ENCODE data around the gene SARM1.

SARM1 gene

DNA sequence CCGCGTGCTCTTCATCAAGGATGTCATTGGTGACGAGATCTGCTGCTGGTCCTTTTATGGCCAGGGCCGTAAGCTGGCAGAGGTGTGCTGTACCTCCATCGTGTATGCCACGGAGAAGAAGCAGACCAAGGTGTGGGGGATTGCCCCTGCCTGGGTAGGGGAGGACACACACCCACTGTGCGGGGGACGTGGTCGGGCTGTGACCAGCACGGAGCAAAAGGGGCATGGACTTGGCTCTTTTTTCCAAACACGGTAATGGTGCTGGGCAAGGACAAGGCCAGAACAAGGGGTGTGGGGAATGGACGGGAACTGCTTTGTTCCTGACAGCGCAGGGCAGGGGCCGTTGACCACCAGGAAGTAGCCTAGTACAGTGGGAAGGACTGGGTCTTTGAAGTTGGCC is 29.2 kb upstream of the SARM1 start:
- DNase-seq: no peak

DNA sequence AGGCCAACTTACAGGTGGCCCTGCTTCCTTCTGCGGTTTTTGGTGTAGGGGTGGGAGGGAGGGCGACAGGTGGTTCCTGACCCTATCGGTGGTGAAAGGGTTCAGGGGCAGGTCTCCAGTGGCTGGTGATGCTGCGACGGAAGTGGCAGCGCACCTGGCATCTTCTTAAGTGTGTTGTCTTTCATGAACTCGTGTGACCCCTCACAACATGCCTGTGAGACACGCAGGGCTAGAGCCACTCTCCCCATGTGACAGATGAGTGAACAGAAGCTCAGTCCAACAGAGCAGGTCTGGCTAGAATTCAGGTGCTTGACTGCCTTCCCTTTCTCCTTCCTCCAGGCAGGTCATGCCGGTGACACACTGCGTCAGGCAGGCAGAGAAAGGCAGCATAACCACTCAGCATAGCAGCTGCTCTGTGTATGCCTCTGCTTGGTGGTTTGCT is 28.0 kb upstream of the SARM1 start:
- DNase-seq: no peak

DNA sequence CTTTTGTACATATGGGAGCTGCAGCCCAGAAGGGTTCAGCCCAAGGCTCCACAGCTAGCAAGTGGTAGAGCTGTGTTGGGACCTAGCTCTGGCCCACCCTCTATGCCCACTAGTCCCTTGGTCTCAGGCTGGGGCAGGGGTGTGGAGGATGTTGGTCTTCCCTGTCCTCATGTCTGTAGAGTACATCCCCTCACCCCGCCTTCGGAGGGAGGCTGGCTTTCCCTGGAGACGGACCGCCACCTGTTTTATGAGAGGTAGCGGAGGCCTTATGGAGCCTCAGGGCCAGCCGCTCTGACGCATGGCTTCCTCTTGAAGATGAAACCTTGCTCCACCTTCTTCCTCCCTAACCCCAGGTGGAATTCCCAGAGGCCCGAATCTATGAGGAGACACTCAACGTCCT is 27.5 kb upstream of the SARM1 start:
- DNase-seq: no peak

DNA sequence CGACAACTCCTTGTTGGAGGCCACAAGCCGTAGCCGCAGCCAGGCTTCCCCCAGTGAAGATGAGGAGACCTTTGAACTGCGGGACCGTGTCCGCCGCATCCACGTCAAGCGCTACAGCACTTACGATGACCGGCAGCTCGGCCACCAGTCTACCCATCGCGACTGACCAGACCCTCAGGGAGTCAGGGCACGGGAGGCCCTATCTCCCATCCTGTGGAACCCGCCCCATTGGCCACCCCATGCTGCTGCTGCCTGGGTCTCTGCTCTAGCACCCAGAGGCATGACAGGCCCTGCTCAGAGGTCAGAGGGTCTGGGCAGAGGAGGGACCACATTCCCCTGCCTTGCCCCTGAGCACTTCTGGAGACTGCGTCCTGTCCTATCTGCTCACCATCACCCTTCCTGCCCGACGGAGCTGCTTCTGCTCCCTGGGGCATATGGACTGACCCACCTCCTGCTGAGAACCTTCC is 27.0 kb upstream of the SARM1 start:
- no peak for DNase-seq

DNA sequence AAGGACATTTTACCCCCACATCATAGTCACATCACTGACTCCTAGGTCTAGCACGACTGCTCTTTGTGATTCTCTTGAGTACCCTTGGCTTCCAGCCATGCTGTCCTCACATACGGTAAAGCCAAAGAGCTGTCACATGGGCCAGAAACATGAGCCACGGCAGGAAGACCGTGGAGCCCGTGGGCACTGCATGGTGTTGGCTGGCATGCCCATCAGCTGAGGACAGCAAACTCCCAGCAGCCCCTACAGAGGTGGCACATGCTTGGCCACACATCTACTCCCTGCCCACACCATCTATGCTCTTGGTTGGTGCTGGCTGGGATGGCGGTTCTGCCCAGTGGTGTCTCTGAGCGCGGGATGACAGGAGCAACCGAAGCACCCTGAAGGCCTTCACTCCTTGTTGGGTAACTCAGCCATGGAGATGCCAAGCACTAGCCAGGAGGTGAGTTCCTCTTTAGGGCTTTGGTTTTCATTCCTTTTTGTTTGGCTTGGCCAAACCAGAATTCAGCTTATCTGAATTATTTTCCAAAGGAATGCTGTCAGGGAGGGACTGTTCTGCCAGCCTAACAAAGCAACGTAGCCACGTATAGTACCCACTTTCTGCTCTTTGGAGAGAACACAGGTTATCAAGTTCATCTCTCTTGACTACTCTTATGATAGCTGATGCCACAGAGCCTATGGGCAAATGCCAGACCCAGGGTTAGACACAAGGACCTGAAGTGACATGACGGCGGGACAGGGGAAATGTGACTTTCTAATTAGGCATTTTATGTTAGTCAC is 25.9 kb upstream of the SARM1 start:
- peak; percentile 35 to 57 for DNase-seq

DNA sequence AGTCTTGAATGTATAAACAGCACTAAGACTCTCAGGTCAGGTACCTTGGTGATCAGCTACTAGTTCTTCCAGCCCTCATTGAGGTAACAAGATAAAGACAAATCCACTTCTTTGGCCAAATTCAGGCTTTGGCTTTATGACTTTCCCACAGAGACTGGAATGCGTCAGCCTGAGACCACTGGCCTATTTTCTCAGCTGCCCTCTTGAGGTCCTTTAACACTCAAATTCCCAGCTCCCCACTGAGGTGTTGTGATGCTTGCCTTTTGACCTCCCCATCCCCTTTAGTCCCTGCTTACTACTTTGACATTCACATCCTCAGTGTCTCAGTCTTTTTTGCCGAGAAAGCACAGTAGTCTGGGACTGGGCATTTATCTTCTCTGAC is 25.3 kb upstream of the SARM1 start:
- DNase-seq: no peak

DNA sequence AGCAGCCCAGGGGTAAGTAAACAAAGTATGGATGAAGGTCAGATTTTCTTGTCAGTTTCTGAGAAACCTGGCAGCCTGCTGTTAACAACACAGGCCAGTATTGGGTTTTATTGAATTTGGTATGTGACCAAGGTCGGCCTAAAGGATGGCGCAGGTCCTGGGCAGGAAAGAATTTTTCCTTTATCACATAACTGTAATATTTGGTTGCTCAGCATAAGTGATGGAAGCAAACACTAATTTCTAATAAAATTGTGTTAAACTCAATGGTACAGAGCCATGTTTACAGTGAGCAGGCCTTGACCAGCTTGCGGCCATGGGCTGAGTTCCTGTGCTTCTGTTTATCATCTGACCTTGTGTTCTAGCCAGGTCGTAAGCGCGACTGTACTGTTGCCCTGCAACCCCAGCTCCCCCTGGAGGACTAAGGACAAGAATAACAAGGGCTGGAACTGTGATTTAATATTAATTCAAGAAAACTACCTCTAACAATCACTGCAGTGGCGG is 24.7 kb upstream of the SARM1 start:
- DNase-seq: peak in 1 of 2 experiments; percentile 28

DNA sequence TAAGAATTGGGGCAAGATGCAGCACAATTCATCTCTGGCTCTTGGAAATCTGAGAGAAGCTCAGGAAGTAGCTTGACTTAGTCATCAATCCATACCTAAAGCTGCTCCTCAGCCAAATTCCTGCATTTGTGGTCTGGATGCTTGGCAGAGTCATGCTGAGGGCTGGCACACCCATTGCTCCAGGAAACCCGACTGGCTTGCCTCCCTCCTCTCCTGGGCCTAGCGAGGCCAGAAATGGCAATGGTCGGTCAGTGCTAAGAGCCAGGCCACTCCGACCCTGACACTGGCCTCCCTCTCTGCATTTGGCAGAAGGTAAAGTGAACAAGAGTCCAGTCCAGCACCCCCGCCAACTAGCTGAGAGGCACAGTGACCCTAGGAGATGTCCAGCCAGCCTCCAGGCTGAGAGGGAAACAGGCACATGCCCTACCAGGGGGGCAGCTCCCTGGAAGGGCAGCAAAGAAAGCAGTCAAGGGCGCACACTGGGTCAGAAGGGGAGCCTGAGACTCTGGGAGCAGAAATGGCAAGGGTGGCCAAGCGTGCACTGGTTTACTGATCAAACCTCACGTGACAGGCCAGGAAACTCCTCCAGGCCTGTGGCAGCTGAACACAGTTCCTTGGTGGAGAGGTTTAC is 24.1 kb upstream of the SARM1 start:
- DNase-seq: no peak

DNA sequence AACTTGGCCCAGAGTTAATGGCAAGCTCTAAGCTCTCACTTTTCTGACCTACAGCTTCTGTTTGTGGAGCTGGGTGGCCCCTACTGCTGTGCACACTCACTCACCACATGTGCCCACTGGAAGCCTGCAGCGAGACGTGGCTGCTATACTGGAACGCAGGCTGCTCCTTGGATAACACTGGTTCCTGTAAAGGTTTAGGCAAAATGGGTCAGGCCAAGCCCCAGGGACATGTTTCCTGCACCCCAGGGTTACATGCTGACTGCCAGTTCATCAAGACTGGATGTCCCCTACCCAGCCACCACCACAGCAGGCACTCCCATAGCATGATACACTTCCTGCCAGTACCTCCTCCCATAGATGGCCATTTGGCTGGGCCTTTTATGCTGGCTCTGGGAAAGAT is 22.5 kb upstream of the SARM1 start:
- no peak for DNase-seq

DNA sequence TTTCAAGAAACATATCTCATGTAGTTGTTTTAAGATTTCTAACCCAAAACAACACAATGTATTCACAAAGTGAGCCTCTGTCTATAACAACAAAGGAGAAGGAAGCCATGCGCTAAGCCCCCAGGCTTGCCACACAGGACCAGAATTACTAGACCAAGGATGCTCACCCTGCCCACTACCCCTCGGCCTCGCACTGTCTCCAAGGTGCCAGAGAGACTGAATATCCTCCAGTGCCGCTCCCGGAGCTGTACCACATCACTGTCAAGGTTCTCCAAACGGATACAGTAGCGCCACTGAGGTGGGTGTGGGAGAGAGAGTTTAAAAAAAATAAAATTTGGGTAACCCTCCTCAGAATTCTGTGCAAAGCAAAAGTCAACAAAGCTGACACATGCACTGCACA is 21.2 kb upstream of the SARM1 start:
- no peak for DNase-seq

DNA sequence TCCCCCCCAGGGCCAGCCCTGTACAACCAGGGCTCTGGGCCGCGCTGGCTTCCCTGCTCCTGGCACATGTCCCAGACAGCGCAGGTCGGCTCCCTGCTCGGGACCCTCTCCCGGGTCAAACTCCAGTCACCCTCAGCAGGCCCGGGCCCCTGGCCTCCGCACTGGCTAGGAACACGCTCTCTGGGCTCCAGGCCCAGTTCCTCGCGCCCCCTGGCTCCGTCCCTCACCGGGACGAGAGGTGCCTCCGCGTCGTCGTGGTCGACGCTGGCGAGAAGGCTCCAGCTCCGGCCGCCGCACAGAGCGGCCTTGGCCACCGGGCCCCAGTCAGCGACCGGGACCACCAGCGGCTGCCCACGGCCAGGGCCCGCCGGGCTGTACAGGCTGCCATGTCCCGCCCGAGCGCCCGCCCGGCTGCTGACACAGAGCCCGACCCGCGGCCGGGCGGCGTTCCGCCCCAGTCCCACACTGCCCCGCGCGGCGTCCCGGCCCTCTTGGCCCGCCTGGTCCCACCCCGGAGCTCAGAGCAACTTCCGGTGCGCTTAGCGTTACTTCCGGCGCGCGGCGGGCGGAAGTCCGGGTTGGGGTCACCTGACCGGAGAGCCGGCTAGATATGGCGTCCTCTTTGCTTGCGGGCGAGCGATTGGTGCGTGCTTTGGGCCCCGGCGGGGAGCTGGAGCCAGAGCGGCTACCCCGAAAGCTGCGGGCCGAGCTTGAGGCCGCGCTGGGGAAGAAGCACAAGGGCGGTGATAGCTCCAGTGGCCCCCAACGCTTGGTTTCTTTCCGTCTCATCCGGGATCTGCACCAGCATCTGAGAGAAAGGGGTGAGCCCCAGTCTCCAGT is 14.2 kb upstream of the SARM1 start, which contains the start of gene POLDIP2:
Gene POLDIP2, minus strand, starts transcription at position 467 of the 840 bp plus-strand sequence. Its CDS starts 79 bp downstream, at position 388.
- peak; percentile 92 to 98 for DNase-seq

DNA sequence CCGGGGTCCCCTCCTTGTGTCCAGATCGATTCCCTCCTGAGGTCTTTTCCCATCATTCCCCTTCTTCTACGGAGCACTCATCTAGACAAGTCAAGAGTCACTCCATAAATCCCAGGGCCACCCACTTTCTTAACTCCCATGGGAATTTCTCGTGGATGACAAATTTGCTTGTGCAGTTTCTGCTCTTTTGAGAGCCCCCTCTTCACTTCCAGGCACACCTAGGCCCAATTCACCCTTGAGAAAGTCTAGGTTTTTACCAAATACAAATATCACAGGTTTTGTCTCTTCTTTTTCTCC is 13.6 kb upstream of the SARM1 start:
- peak in 1 of 2 experiments; percentile 56 for DNase-seq

DNA sequence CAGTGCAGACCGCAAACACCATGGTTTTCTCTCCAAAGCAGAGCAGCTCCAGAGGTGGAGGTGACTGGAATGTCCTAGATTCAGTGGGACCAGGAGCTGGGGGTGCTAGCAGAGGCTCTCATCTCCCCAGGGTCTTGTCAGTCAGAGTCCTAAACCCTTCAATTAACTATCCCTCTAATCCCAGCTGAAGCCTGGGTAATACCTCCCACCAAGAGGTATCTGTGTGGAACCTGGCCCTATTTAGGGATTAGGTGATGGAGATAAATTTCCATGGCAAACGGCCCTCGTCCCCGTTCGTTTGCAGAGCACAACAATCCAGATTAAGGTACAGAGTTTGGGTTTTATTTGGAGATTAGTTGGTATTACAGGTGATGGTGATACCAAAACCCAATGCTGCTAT is 8.3 kb upstream of the SARM1 start:
- no peak for DNase-seq

DNA sequence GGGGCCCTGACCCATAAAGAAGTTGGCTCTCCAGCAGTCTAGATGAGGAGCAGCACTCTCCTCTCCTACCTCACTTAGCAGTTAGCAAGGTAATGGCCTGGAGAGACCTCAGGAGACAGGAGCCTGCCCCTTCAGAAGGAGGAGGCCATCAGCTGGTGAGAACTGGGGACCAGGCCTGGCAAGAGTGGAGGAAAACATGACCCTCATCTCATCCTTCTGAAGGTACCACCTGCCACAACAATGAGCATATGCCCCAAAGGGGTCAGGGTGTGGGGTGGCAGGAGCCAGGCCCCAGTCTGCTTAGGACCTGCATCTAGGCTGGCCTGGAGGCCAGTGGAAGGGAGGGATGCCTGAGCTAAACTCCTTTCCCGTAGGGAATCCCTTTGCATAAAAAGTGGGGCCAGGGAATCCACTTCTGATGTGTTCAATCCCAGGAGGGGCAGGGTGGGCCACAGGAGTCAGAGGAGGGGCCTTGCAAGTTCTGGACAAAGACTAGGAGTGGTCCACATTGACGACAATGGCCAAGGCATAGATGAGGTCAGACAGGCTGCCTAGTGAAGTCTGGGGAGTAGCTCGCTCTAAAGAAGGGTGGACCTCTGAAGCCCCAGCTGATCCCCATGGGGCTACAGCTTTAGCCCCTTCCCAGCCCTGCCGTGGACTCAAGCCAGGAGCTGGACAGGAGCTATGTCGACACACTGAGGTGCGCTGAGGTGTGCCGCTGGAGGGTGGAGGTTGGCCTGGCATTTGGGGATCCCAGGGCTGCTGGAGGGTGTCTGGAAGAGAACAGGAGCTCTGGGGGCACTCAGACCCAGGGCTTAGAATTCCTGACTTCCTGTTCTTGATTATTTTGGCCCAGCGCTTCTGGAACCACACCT is 7.5 kb upstream of the SARM1 start:
- DNase-seq: no peak

DNA sequence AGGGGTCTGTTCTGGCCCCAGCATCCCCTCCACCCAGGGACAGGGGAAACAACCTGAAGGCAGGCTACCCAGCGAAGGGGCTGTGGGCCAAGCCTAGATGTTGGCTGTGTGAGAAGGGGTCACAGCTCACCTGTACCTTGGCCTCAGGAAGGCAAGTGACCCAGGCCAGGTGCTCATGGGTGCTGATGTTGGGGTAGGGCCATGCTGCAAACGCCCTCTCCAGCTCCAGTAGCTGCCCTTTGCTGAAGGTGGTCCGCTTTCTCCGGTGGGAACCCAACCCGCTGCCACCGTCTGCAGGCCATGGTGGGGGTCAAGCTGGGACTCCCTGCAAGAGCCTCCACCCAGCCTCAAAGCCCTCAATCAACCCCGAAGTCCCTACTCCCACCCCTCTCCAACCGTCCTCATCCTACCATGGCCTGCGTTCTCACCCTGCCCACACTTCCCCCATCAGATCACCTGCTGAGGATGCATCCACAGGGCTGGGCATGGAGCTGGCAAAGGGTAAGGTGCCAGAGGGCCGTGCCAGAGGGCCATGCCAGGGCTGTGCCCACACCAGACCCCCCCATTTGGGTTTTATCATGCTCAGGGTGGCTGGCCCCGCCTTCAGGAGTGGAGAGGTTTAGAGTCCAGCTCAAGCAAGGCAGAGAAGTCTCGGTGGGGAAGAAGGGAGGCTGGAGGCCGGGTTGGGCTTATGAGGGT is 6.7 kb upstream of the SARM1 start, which contains the start of gene SEBOX:
Gene SEBOX, minus strand, starts transcription at position 535 of the 699 bp plus-strand sequence. Its CDS starts 48 bp downstream, at position 487.
- no peak for DNase-seq

DNA sequence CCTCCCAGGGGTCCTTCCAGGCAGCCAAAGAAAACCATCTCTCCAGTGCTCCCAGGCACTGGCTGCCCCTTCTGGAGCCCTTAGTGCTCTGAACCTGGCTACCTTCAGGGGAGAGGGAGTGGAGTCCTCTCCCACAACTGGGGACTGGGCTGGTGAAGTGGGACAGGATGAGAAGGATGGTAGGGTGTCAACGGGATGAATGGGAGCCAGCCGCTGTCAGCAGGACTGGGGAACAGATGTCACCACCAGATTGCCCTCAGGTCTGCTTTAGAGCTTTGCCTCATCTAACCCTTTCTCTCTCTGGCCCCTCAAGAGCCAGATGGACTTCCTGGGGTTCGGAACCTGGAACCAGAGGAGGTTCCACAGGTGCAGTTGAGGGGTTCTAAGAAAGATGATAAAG is 6.0 kb upstream of the SARM1 start:
- DNase-seq: peak; percentile 64 to 90

DNA sequence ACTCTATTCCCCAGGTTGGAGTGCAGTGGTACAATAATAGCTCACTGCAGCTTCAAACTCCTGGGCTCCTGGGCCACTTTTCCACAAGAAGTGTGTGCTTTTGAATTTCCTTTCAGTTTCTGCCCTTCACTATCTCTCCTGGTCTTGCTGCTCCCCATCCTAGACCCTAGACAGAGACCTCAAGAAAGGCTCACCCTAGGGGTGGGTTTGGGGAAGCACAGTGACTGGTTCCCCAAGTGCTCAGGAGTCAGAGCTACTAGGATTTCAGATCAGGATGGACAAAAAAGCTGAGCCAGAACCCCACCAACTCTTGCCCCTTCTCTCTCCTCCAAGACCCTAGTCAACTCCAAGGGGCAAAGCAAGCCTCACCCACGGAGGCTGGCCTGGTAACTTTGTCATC is 4.9 kb upstream of the SARM1 start:
- DNase-seq: no peak

DNA sequence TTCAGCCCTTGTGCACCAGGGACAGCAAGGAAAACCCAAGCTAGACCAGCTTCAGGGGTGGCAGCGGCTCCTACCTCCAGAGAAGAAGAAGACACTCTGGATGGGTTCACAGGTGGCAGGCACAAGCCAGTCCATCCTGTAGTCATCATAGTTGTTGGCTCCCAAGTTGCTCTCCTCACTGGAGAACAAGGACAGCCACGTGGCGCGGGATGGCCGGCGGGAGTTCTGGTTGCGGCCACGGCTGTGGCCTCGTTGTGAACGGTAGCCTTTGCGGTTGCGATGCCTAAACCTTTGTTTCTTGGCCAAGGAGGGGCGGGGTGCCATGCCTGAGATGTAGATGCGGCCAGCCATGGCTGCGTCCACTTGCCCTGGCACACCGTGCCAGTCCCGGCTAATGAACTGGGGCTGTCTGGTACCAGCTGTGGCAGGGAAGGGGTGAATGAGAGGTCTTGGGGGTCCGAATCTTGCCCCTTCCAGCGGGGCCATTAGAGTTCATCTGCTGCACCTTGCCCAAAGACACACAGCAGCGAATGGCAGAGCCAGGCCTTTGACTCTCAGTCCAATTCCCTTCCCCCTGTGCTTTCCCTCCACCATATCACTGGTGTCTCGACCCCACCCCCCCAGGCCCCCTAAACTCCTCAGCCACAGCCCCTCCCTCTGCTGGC is 3.7 kb upstream of the SARM1 start:
- DNase-seq: no peak

DNA sequence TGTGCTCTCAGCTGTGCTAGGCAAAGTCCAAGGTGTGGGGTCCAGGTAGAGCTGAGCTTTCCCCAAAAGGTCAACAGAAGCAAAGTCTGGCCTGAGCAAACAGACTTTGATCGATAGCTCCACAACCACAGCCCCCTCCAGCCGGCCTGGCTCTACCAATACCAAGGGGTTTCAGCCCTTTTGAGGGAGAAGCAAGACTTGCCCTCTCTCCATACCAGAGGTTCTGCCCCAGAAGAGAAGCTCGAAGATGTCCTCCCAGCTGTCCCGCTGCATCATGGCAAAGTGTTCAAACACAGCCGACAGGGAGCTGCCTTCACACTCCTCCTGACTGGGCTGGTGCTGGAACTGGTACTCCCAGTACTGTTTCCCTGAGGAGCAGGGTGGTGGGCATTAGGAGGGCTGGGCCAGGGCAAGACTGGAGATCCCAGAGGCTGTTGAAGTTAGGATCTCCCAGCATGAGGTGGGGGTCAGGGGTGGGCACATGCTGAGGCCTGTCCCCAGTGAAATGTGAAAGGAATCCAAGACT is 3.1 kb upstream of the SARM1 start:
- DNase-seq: no peak

DNA sequence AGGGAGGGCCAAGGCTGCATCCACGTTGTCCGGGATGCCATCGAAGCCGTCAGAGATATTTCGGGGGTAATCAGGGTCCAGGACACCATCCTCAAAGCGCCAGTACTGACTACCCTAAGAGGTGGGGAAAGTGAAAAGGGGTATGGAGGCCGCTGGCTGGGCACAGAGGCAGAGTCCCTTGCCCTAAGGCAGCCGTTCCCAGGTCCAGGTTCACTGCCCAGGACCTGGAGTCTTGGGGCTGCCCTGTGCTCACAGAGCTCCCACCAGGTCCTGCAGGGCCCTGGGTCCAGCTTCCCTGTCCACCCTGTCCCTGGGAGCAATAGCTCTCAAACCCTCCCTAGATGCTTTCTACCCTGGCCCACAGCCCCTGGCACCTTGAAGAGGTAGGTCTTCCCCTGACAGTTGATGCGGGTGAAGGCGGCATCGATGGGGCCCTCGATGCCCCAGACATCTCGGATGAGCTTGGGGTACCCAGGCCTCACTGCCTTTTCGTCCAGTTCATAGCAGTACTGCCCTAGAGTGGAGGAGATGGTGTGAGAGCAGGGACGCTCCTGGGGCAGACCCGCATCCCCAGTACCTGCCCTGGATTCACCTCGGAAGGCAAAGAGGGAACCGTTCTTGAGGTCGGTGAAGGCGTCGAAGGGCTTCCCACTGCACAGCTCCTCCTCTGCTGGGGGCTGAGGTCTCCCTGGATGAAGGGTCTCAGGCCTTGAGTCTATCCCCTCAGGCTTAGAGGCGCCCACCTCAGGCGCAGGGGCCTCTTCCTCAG is 2.4 kb upstream of the SARM1 start:
- no peak for DNase-seq

Data from NCI-H524 (cell line).